ENCODE results near the gene PACS1.

The PACS1 gene

DNA sequence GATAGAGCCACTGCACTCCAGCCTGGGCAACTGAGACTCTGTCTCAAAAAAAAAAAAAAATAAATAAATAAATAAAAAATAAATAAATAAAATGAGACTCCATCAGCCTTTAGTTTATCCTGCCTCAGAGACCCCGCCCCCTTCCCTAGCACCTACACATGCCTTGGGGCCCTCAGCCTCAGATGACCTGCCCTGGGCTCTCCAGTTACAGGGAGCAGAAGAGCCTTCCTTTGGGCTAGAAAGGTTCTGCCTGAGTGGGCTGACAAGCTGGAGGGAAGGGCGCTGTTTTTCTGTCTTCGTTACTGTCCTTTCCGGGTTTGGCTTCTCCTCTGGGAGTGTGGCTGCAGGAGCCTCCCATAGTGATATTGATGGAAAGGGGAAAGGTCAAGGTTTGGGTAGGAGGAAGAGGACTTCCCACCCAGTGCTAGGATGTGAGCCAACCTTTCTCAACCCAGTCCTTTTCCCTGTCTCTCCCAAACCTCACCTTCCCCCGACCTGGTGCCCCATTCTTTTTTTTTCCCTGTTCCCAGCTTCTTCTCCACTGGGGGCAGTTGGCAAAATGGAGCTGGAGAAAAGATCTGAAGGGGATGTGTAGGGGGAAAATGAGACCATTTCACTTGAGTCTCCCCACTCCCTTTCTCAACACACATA is 19.4 kb upstream of the PACS1 start:
- DNase-seq = no peak

DNA sequence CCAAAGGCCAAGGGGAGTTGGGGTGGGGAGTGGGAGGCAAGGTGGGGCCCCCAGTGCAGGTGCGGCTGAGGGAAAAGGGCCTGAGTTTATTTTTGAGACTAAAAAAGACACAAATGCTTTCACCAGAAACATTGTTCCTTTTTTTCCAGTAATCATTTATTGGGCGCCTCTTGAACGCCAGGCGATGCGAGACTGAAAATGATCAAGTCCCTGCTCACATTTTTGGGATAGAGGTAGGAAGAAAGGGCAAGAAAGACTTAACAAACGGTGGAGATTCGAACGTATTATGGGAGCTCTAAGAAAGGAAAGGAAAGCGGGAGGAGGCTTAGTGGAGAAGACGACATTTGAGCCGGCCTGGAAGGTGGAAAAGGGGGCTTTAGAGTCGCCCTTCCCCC is 18.7 kb upstream of the PACS1 start:
- no peak for DNase-seq

DNA sequence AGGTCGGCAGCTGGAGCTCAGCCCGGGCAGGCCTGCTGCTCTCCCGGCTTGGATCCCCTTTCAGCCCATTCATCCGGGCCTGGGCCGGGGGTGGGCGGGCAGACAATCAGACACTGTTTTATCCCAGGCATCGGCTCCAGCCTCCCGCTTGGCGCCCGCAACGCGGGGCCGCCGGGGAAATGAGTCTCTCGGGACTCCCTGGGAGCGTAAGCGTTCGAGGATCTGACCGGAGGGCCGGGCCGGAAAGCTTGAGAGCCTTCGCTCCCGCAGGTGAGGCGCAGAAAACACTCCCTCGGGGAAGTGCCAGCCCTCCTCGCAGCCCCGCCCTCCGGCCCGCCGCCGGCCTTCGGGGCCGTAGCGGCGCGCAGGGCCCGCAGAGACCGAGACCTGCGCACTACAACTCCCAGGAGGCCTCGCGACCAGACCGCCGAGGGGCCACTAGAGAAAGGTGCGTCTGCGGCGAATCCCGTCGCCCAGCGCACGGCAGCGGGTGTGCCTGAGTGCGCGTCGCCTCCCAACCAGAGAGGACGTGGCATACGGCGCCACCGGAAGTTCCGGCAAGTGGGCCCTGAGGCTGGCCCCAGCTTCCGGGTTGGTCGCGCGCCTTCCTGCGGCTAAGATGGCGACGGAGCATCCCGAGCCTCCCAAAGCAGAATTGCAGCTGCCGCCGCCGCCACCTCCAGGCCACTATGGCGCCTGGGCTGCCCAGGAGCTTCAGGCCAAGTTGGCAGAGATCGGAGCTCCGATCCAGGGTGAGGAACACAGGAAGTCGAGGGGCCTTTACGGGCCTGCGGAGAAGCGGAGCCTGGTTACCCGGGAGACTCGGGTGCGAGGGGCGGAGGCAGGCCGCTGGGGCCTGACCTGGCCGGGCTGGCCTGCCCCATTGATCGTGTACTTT is 18.1 kb upstream of the PACS1 start, which contains the start of gene SF3B2:
Gene SF3B2 (plus strand): TSS at position 599 of the 898 bp plus-strand sequence. CDS start 21 bp downstream, at position 620.
- peak; percentile 91 for DNase-seq

DNA sequence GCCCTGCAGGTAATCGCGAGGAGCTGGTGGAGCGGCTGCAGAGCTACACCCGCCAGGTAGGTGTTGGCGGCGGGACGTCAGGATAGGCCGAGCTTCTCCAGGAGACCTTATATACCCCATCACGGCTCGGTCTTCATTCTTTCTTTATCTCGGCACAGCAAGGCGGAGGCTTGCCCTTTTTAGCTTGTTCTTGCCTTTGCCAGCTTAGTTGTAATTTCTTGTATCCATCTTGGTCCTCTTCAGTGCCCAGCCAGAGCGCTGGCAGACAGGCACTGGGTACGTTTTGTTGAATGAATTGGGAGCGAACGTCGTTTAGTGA is 17.4 kb upstream of the PACS1 start:
- no peak for DNase-seq

DNA sequence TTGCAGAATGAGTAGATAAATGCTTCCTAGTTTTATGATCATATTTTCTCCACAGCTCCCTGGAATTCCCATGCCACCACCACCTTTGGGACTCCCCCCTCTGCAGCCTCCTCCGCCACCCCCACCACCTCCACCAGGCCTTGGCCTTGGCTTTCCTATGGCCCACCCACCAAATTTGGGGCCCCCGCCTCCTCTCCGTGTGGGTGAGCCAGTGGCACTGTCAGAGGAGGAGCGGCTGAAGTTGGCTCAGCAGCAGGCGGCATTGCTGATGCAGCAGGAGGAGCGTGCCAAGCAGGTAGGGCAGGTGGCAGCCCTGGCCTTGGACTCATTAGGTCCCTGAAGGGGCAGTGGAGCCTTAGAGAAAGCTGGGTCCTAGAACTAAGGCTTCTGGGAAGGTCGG is 15.1 kb upstream of the PACS1 start:
- DNase-seq = no peak

DNA sequence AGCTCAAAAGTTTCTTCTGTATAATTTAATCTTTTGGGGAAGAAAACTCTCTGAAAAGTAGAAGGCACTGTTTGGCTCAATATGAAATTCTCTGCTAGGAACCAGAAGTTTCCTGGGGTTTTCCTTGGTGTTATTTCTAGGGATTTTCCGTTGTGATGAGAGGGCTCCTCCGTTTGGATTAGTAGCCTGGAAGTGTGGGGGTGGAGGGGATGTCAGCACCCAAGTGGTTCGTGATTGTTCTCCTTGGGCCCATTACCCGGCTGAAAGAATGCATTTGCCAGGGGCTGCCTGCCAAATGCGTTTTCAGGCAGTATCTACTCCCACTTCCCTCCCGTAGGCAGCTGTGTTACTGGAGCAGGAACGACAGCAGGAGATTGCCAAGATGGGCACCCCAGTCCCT is 13.6 kb upstream of the PACS1 start:
- no peak for DNase-seq

GRCh38 chr11:66059966-66060680 is 9.9 kb upstream of the PACS1 start:
- DNase-seq = no peak

- DNase-seq = no peak
Observed at GRCh38 chr11:66061268-66061667, 8.8 kb upstream of the PACS1 start.

GRCh38 chr11:66062408-66062807 is 7.7 kb upstream of the PACS1 start:
- DNase-seq = no peak

DNA sequence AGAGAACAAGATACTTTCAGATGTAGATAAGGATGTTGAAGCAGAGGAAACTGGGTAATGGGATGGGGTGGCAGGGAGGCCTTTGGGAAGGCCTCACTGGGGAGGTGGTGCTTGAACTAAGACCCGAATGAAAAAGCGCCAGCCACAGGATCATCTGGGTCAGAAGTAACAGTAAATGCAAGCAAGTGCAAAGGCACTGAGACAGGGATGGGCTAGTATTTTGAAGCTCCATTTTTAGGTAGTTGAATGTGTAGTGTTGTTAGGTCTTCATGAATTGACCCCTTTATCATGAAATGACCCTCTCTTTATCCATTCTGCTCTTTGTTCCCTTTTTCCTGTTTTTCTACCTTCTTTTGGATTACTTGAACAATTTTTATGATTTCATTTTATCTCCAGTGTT is 6.2 kb upstream of the PACS1 start:
- no peak for DNase-seq

GRCh38 chr11:66064571-66064970 is 5.5 kb upstream of the PACS1 start:
- DNase-seq = no peak

- peak; percentile 12 for DNase-seq
Observed at GRCh38 chr11:66066751-66067150, 3.3 kb upstream of the PACS1 start.

DNA sequence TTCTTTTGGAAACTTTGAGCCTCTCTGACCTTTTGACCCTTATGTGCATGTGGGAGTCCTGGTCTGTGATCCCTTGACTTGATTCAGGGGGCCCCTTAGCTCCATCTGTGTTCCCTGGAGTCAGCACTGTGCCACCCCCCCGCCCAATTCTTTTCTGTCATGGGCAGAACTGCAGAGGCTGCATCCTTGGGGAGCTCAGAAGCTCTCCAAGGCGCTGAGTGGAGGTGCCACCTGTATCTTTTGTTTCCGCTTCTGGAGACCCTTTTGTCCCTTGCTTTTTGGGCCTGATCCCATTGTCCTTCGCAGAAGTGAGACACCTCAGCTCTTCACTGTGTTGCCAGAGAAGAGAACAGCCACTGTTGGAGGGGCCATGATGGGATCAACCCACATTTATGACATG is 2.4 kb upstream of the PACS1 start:
- no peak for DNase-seq

DNA sequence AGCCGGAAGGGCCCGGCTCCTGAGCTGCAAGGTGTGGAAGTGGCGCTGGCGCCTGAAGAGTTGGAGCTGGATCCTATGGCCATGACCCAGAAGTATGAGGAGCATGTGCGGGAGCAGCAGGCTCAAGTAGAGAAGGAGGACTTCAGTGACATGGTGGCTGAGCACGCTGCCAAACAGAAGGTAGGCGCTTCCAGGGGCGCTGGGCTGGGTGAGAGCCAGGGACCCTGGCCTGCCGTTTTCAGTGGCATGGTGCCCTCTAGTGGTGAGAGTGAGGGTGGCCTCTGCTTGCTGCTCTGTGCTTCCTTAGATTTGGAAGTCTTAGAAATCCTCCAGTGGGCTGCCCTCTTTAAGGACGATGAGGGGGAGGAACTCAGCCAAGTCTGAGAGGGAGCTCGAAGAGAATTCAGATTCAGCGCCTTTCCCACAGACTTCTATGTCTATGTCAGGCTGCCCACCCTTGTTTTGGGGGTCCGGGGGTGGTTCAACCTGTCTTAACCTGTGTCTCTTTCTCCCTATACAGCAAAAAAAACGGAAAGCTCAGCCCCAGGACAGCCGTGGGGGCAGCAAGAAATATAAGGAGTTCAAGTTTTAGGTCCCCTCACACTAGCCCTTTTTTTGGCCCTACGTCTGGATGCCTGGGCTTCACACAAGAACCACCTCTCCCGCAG is 1.8 kb upstream of the PACS1 start:
- DNase-seq = peak; percentile 78

DNA sequence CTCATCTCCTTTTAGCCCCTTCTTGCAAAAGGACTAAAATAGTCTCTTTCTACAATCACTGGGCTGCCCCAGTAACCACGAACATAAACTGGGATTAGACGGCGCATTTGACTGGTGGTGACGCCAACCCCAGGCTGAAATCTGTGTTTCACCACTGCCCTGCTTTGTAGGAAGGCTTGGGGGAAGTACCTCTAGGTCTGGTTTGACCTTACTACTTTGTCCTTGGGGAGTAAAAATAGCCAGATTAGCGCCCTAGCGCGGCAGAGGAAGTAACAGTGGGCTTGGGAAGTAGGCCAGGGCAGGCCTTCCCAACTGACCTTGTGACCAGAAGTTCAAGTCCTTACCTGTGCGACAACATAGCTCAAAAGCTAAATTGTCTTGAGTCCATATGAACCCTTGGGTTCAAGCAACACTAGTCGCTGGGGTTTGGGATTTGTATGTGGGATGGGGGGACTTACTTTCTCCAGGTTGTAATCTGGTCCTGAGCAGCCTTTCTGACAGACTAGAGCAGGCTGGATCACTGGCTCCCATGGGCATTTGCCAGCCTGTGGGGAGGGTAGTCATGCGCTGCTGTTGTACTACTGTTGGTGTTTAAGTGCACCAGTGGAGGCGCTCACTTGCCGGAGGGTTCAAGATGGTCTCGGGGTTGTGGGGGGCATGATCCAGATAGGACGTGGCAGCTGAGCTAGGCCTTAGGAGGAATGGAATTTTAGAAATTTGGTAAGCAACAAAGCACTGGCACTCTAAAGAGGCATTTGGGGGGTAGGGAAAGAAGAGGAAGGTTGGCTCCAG is 953 bp upstream of the PACS1 start:
- DNase-seq = peak; percentile 54

DNA sequence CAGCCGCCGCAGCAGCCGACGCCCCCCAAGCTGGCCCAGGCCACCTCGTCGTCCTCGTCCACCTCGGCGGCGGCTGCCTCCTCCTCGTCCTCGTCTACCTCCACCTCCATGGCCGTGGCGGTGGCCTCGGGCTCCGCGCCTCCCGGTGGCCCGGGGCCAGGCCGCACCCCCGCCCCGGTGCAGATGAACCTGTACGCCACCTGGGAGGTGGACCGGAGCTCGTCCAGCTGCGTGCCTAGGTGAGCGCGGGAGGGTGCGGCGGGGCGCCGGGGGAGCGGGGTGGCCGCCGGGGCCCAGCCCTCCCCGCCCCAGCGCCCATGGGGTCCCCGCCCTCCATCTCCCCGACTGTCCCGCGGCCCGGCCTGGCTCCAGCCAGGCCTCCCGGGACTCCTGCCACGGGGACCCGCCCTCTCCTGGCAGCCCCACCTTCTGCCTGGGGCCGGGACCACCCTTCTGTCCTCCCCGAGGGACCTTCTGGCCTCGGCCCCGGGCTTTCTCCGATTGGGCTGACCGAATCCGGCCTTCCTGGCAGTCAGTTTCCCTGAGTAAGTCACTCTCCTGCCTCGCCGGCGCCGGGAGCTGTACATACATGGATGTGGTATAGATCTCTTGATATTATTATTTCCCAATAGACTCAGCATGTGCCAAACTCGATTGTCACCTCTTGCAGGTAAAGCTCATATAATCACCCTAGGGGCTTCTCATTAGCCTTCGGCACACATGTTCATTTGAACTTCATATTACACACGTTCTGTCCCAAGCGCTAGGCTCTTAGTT is 720 bp downstream of the PACS1 start:
- DNase-seq = peak; percentile 46

DNA sequence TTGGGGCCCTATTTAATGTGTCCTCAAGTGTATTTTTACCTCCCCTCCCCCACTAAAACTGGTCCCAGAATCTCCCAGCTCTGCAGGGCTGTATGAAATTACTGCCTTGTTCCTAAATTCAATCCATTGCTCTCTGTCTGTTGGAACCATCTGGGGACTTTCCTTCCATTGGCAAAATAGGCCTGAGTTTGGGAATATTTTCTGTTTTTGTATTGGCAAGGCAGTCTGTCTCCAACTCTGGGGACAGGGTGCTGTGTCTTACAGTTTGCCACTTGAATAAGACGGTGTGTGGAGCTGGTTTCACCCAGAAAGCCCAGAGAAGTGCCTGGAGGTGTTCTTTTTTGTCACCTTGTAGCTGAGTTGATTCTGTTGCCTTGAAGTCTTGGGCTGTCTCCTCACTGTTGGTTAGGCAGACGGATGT is 1.3 kb downstream of the PACS1 start:
- no peak for DNase-seq

- no peak for DNase-seq
Observed at GRCh38 chr11:66072081-66072480, 2.0 kb downstream of the PACS1 start.

GRCh38 chr11:66072518-66072917 is 2.4 kb downstream of the PACS1 start:
- DNase-seq = no peak

DNA sequence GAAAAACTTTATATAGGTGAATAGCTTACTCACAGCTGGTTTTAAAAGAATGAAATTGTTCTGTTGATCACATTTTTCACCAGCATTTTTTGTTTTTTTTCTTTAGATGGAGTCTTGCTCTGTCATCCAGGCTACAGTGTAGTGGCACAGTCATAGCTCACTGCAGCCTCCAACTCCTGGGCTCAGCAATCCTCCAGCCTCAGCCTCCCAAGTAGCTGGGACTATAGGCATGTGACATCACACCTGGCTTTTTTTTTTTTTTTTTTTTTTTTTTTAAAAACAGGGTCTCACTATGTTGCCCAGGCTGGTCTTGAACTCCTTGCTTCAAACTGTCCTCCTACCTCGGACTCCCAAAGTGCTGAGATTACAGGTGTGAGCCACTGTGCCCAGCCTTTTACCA is 3.6 kb downstream of the PACS1 start:
- no peak for DNase-seq

GRCh38 chr11:66075273-66075672 is 5.2 kb downstream of the PACS1 start:
- no peak for DNase-seq

GRCh38 chr11:66076561-66076960 is 6.5 kb downstream of the PACS1 start:
- DNase-seq = no peak
